Mesenchymal stem cell (in vitro differentiated cells and primary cell): ENCODE measurements around the gene GDPGP1.
"Not testable (repeated sequence)": the region's sequence is repeated elsewhere in the genome, so short reads cannot be mapped to it uniquely, and the experiment has no call there.

Experiments used
- DNase-seq: peaks from one replicate; pipeline ENCODE4 v3.0.0-alpha.2; 2013
- H2AFZ ChIP-seq: one replicate; pipeline ENCODE4 v1.6.1; 2013; ENCODE audit warnings: low read depth, mild to moderate bottlenecking, control low read depth, inconsistent platforms, low read length, moderate library complexity
- H2AK5ac ChIP-seq: 2 replicates; pipeline ENCODE4 v1.6.1; 2013; ENCODE audit warnings: low read length, moderate library complexity, mild to moderate bottlenecking, inconsistent platforms; ENCODE audit not compliant: severe bottlenecking
- H2BK120ac ChIP-seq: one replicate; pipeline ENCODE4 v1.6.1; 2013; ENCODE audit warnings: low read depth, mild to moderate bottlenecking, inconsistent platforms, low read length, moderate library complexity
- H2BK12ac ChIP-seq, 2 experiments: one replicate each; pipeline ENCODE4 v1.6.1; 2013; ENCODE audit warnings: inconsistent platforms in 2 of 2, low read length in 2 of 2, mild to moderate bottlenecking in 2 of 2, moderate library complexity in 2 of 2, control low read depth in 1 of 2
- H2BK15ac ChIP-seq: one replicate; pipeline ENCODE4 v1.6.1; 2013; ENCODE audit warnings: mild to moderate bottlenecking, low read depth, inconsistent platforms; ENCODE audit not compliant: poor library complexity, severe bottlenecking
- H2BK5ac ChIP-seq: 2 replicates; pipeline ENCODE4 v1.6.1; 2013; ENCODE audit warnings: low read depth, mild to moderate bottlenecking, low read length, control low read depth, inconsistent platforms; ENCODE audit not compliant: poor library complexity, severe bottlenecking
- H3K14ac ChIP-seq, 2 experiments: one replicate each; pipeline ENCODE4 v1.6.1; 2013; ENCODE audit warnings: inconsistent platforms in 2 of 2, low read length in 2 of 2, control low read depth in 1 of 2, mild to moderate bottlenecking in 1 of 2, moderate library complexity in 1 of 2
- H3K18ac ChIP-seq, 2 experiments: one replicate each; pipeline ENCODE4 v1.6.1; 2013; ENCODE audit warnings: inconsistent platforms in 2 of 2, low read length in 2 of 2, control low read depth in 1 of 2, low read depth in 1 of 2, mild to moderate bottlenecking in 1 of 2
- H3K23ac ChIP-seq, 2 experiments: one replicate each; pipeline ENCODE4 v1.6.1; 2013; ENCODE audit warnings: inconsistent platforms in 2 of 2, low read length in 2 of 2, mild to moderate bottlenecking in 2 of 2, moderate library complexity in 2 of 2, control low read depth in 1 of 2
- H3K27ac ChIP-seq: 2 replicates; pipeline ENCODE4 v1.5.1; 2013; ENCODE audit warnings: mild to moderate bottlenecking, moderate library complexity, low read length, control low read depth, inconsistent platforms; ENCODE audit not compliant: poor library complexity, severe bottlenecking
- H3K27me3 ChIP-seq, 2 experiments: 2 replicates each; pipeline versions ENCODE4 v1.6.1 to v1.7.0; 2013; ENCODE audit warnings: low read length in 2 of 2, mild to moderate bottlenecking in 2 of 2, moderate library complexity in 2 of 2, control low read depth in 1 of 2, inconsistent platforms in 1 of 2; ENCODE audit not compliant: control insufficient read depth in 1 of 2, insufficient read depth in 1 of 2
- H3K36me3 ChIP-seq, 2 experiments: 2 replicates each; pipeline versions ENCODE4 v1.6.1 to v1.7.0; 2013; ENCODE audit warnings: low read length in 2 of 2, control low read depth in 1 of 2, inconsistent platforms in 1 of 2, low read depth in 1 of 2, mild to moderate bottlenecking in 1 of 2; ENCODE audit not compliant: insufficient read depth in 2 of 2, control insufficient read depth in 1 of 2
- H3K4ac ChIP-seq, 2 experiments: one replicate each; pipeline ENCODE4 v1.6.1; 2013; ENCODE audit warnings: inconsistent platforms in 2 of 2, low read length in 2 of 2, mild to moderate bottlenecking in 2 of 2, moderate library complexity in 2 of 2, control low read depth in 1 of 2, low read depth in 1 of 2
- H3K4me1 ChIP-seq: 2 replicates; pipeline ENCODE4 v1.6.1; 2013; ENCODE audit warnings: low read depth, low read length, control low read depth; ENCODE audit not compliant: control insufficient read depth, insufficient read depth
- H3K4me2 ChIP-seq: 2 replicates; pipeline ENCODE4 v1.6.1; 2013; ENCODE audit warnings: low read length, mild to moderate bottlenecking, inconsistent platforms; ENCODE audit not compliant: poor library complexity, severe bottlenecking
- H3K4me3 ChIP-seq, 2 experiments: 2 replicates each; pipeline versions ENCODE4 v1.5.1 to v1.7.0; 2013; ENCODE audit warnings: low read length in 2 of 2, mild to moderate bottlenecking in 2 of 2, control low read depth in 1 of 2, low read depth in 1 of 2; ENCODE audit not compliant: insufficient read depth in 1 of 2
- H3K79me1 ChIP-seq: replicated peaks from 2 replicates; pipeline ENCODE4 v1.6.1; 2013; ENCODE audit warnings: mild to moderate bottlenecking, control low read depth, low read length, inconsistent platforms; ENCODE audit not compliant: poor library complexity, severe bottlenecking
- H3K9ac ChIP-seq: 2 replicates; pipeline ENCODE4 v1.7.0; 2013; ENCODE audit warnings: mild to moderate bottlenecking, low read length, moderate library complexity
- H3K9me3 ChIP-seq: 2 replicates; pipeline ENCODE4 v1.7.0; 2013; ENCODE audit warnings: mild to moderate bottlenecking, low read length; ENCODE audit not compliant: control insufficient read depth
- H4K8ac ChIP-seq: one replicate; pipeline ENCODE4 v1.6.1; 2013; ENCODE audit warnings: inconsistent platforms, mild to moderate bottlenecking, low read length, moderate library complexity
- H4K91ac ChIP-seq: one replicate; pipeline ENCODE4 v1.6.1; 2013; ENCODE audit warnings: mild to moderate bottlenecking, low read length, inconsistent platforms
- WGBS: methylation state at CpG from one replicate; pipeline ENCODE4 v1.1.7; 2013; ENCODE audit warnings: mixed read lengths; 5-methylcytosine and 5-hydroxymethylcytosine counted together

The GDPGP1 gene

GRCh38 chr15:90293040-90293810 lies 59.2 kb downstream of the GDPGP1 start:
- not testable (repeated sequence) for H3K23ac ChIP-seq, H3K9ac ChIP-seq, H2BK5ac ChIP-seq, H3K14ac ChIP-seq, H4K8ac ChIP-seq, H3K27me3 ChIP-seq, H3K36me3 ChIP-seq, H2BK120ac ChIP-seq, H3K18ac ChIP-seq, H3K4me3 ChIP-seq, H2AK5ac ChIP-seq, H3K79me1 ChIP-seq, H3K4me2 ChIP-seq, H4K91ac ChIP-seq, H2BK12ac ChIP-seq, H3K27ac ChIP-seq, H2AFZ ChIP-seq, H3K4me1 ChIP-seq, H3K4ac ChIP-seq, H2BK15ac ChIP-seq, H3K9me3 ChIP-seq
- WGBS = 57% methylated on average over 12 of the region's 13 CpGs
- peak; percentile 56 for DNase-seq

GRCh38 chr15:90294159-90294558 lies 60.1 kb downstream of the GDPGP1 start:
- Histone ChIP-seq H2AFZ (no peak overlapping the region), H4K8ac (no peak overlapping the region), H3K27ac (no peak overlapping the region), H3K4me1 (peaks cover 10% of the 10 kb centered on the region), H2BK15ac (no peak overlapping the region), H3K9me3 (no peaks in the 10 kb centered on the region), H3K18ac (no peak overlapping the region), H3K4me2 (no peak overlapping the region), H3K36me3 (no peaks in the 10 kb centered on the region), H3K9ac (no peak overlapping the region), H2BK12ac (no peak overlapping the region), H3K23ac (no peak overlapping the region), H2AK5ac (no peak overlapping the region), H3K27me3 (peaks cover 0 to 7% of the 10 kb centered on the region in 2 experiments), H3K4ac (no peak overlapping the region), H3K4me3 (no peak overlapping the region), H3K14ac (no peak overlapping the region), H2BK120ac (no peak overlapping the region), H2BK5ac (no peak overlapping the region), H4K91ac (no peak overlapping the region), H3K79me1 (no peaks in the 10 kb centered on the region)
- 86% methylated on average over 6 of the region's 6 CpGs for WGBS
- no peak for DNase-seq

GRCh38 chr15:90294601-90295269 lies 60.7 kb downstream of the GDPGP1 start:
- 78% methylated on average over 16 of the region's 16 CpGs for WGBS
- Histone ChIP-seq H3K14ac (no peak overlapping the region), H2BK5ac (no peak overlapping the region), H3K4me3 (peak overlapping the region in 1 of 2 experiments; percentile 4), H3K36me3 (no peaks in the 10 kb centered on the region), H3K9me3 (no peaks in the 10 kb centered on the region), H2BK120ac (no peak overlapping the region), H3K4ac (no peak overlapping the region), H3K79me1 (no peaks in the 10 kb centered on the region), H3K27ac (no peak overlapping the region), H3K9ac (no peak overlapping the region), H3K4me2 (no peak overlapping the region), H2AFZ (no peak overlapping the region), H3K4me1 (peaks cover 10% of the 10 kb centered on the region), H3K27me3 (peaks cover 0 to 7% of the 10 kb centered on the region in 2 experiments), H4K91ac (no peak overlapping the region), H2AK5ac (no peak overlapping the region), H3K23ac (no peak overlapping the region), H3K18ac (no peak overlapping the region), H2BK12ac (no peak overlapping the region), H4K8ac (no peak overlapping the region), H2BK15ac (no peak overlapping the region)
- no peak for DNase-seq

- Histone ChIP-seq H3K9me3 (no peaks in the 10 kb centered on the region), H2BK12ac (no peak overlapping the region), H3K14ac (no peak overlapping the region), H3K4me2 (no peak overlapping the region), H3K4me3 (peak overlapping the region in 1 of 2 experiments; percentile 4), H2AK5ac (no peak overlapping the region), H3K27ac (no peak overlapping the region), H4K91ac (no peak overlapping the region), H2AFZ (peak overlapping the region; percentile 18), H2BK15ac (no peak overlapping the region), H2BK5ac (no peak overlapping the region), H4K8ac (no peak overlapping the region), H3K4me1 (peaks cover 10% of the 10 kb centered on the region), H3K18ac (no peak overlapping the region), H3K36me3 (no peaks in the 10 kb centered on the region), H3K79me1 (no peaks in the 10 kb centered on the region), H2BK120ac (no peak overlapping the region), H3K9ac (no peak overlapping the region), H3K27me3 (peaks cover 0 to 7% of the 10 kb centered on the region in 2 experiments), H3K23ac (no peak overlapping the region), H3K4ac (no peak overlapping the region)
- DNase-seq = no peak
- WGBS = 90% methylated on average over 10 of the region's 10 CpGs
These were observed 61.2 kb downstream of the GDPGP1 start for GRCh38 chr15:90295270-90295648.
